Measurements from ENCODE around the gene HAPLN3. TPM values are rescaled to one million over a fixed set of nuclear protein-coding genes. Genes with fewer than 3 reads are reported as not detected.

Gene HAPLN3
- total RNA-seq, 2 experiments from 2014 or later = 75.7 to 79.0 TPM

GRCh38 chr15:88873786-88874185 lies 21.6 kb downstream of the HAPLN3 start:
- no peak for DNase-seq
- Mint-ChIP-seq H3K36me3 (ENCODE audit: low read depth) (peaks cover 13% of the 10 kb centered on the region), H3K9me3 (ENCODE audit: insufficient read depth) (no peaks in the 10 kb centered on the region), H3K27ac (no peak overlapping the region), H3K4me3 (no peak overlapping the region), H3K4me1 (ENCODE audit: low read depth) (no peaks in the 10 kb centered on the region), H3K27me3 (ENCODE audit: low read depth) (no peaks in the 10 kb centered on the region)
- ChIA-PET CTCF (no interaction called here), POLR2A (no interaction called here)
- ATAC-seq = no peak

GRCh38 chr15:88872706-88873105 lies 22.6 kb downstream of the HAPLN3 start:
- Mint-ChIP-seq H3K36me3 (ENCODE audit: low read depth) (peaks cover 11% of the 10 kb centered on the region), H3K9me3 (ENCODE audit: insufficient read depth) (no peaks in the 10 kb centered on the region), H3K4me1 (ENCODE audit: low read depth) (no peaks in the 10 kb centered on the region), H3K27ac (no peak overlapping the region), H3K4me3 (no peak overlapping the region), H3K27me3 (ENCODE audit: low read depth) (no peaks in the 10 kb centered on the region)
- CTCF ChIA-PET = no interaction called here
- DNase-seq (no peak), ATAC-seq (no peak)
- POLR2A ChIA-PET = interaction anchor here (1.1 kb wide), 1 partner anchor 20 kb away, joined by 4 read pairs; no protein-coding TSS in a partner anchor

- Mint-ChIP-seq H3K27me3 (ENCODE audit: low read depth) (no peaks in the 10 kb centered on the region), H3K4me1 (ENCODE audit: low read depth) (no peaks in the 10 kb centered on the region), H3K9me3 (ENCODE audit: insufficient read depth) (no peaks in the 10 kb centered on the region), H3K4me3 (no peak overlapping the region), H3K36me3 (ENCODE audit: low read depth) (peaks cover 11% of the 10 kb centered on the region), H3K27ac (no peak overlapping the region)
- DNase-seq (no peak), ATAC-seq (no peak)
- ChIA-PET CTCF (no interaction called here), POLR2A (interaction anchor here (1.1 kb wide), 1 partner anchor 21 kb away, joined by 4 read pairs; no protein-coding TSS in a partner anchor)
Observed at GRCh38 chr15:88872106-88872505, 23.2 kb downstream of the HAPLN3 start.

GRCh38 chr15:88871313-88871712 lies 24.0 kb downstream of the HAPLN3 start:
- Mint-ChIP-seq H3K4me3 (no peak overlapping the region), H3K27me3 (ENCODE audit: low read depth) (no peaks in the 10 kb centered on the region), H3K4me1 (ENCODE audit: low read depth) (no peaks in the 10 kb centered on the region), H3K36me3 (ENCODE audit: low read depth) (peaks cover 7% of the 10 kb centered on the region), H3K9me3 (ENCODE audit: insufficient read depth) (no peaks in the 10 kb centered on the region), H3K27ac (no peak overlapping the region)
- ChIA-PET POLR2A (no interaction called here), CTCF (interaction anchor here (1.3 kb wide), 1 partner anchor 335 kb away, joined by 4 read pairs; no protein-coding TSS in a partner anchor)
- DNase-seq (no peak), ATAC-seq (no peak)

GRCh38 chr15:88866295-88866881 lies 29.0 kb downstream of the HAPLN3 start:
- no peak for ATAC-seq
- Mint-ChIP-seq H3K27me3 (ENCODE audit: low read depth) (no peaks in the 10 kb centered on the region), H3K4me3 (no peak overlapping the region), H3K36me3 (ENCODE audit: low read depth) (no peaks in the 10 kb centered on the region), H3K27ac (no peak overlapping the region), H3K9me3 (ENCODE audit: insufficient read depth) (no peaks in the 10 kb centered on the region), H3K4me1 (ENCODE audit: low read depth) (no peaks in the 10 kb centered on the region)
- ChIA-PET POLR2A (no interaction called here), CTCF (no interaction called here)
- no peak for DNase-seq

GRCh38 chr15:88865498-88866099 lies 29.7 kb downstream of the HAPLN3 start:
- Mint-ChIP-seq H3K9me3 (ENCODE audit: insufficient read depth) (no peaks in the 10 kb centered on the region), H3K4me3 (no peak overlapping the region), H3K27me3 (ENCODE audit: low read depth) (no peaks in the 10 kb centered on the region), H3K27ac (no peak overlapping the region), H3K4me1 (ENCODE audit: low read depth) (no peaks in the 10 kb centered on the region), H3K36me3 (ENCODE audit: low read depth) (no peaks in the 10 kb centered on the region)
- ATAC-seq = no peak
- ChIA-PET POLR2A (no interaction called here), CTCF (no interaction called here)
- no peak for DNase-seq

- no peaks in the 10 kb centered on the region for H3K9me3 Mint-ChIP-seq (ENCODE audit: insufficient read depth)
- H3K36me3 Mint-ChIP-seq (ENCODE audit: low read depth) = no peaks in the 10 kb centered on the region
- no peak overlapping the region for H3K4me3 Mint-ChIP-seq
- no peak for DNase-seq
- CTCF ChIA-PET = interaction anchor here (1.0 kb wide), 1 partner anchor 193 kb away, joined by 3 read pairs; no protein-coding TSS in a partner anchor
- H3K27ac Mint-ChIP-seq = no peak overlapping the region
- ATAC-seq = no peak
- POLR2A ChIA-PET = no interaction called here
- no peaks in the 10 kb centered on the region for H3K4me1 Mint-ChIP-seq (ENCODE audit: low read depth)
- no peaks in the 10 kb centered on the region for H3K27me3 Mint-ChIP-seq (ENCODE audit: low read depth)
Observed at GRCh38 chr15:88864861-88865497, 30.4 kb downstream of the HAPLN3 start.

GRCh38 chr15:88863412-88863811 lies 31.9 kb downstream of the HAPLN3 start:
- CTCF ChIA-PET = interaction anchor here (0.6 kb wide), 1 partner anchor 15 kb away, joined by 3 read pairs; no protein-coding TSS in a partner anchor
- Mint-ChIP-seq H3K4me3 (no peak overlapping the region), H3K36me3 (ENCODE audit: low read depth) (no peaks in the 10 kb centered on the region), H3K27me3 (ENCODE audit: low read depth) (no peaks in the 10 kb centered on the region), H3K4me1 (ENCODE audit: low read depth) (no peaks in the 10 kb centered on the region), H3K27ac (no peak overlapping the region), H3K9me3 (ENCODE audit: insufficient read depth) (no peaks in the 10 kb centered on the region)
- no peak for DNase-seq
- POLR2A ChIA-PET = no interaction called here
- no peak for ATAC-seq

- CTCF ChIA-PET = no interaction called here
- DNase-seq (no peak), ATAC-seq (no peak)
- Mint-ChIP-seq H3K9me3 (ENCODE audit: insufficient read depth) (no peaks in the 10 kb centered on the region), H3K4me1 (ENCODE audit: low read depth) (no peaks in the 10 kb centered on the region), H3K4me3 (no peak overlapping the region), H3K36me3 (ENCODE audit: low read depth) (no peaks in the 10 kb centered on the region), H3K27ac (no peak overlapping the region), H3K27me3 (ENCODE audit: low read depth) (no peaks in the 10 kb centered on the region)
- POLR2A ChIA-PET = no interaction called here
Observed at GRCh38 chr15:88860212-88860611, 35.1 kb downstream of the HAPLN3 start.

- ATAC-seq (no peak), DNase-seq (no peak)
- ChIA-PET POLR2A (no interaction called here), CTCF (no interaction called here)
- peaks cover 2% of the 10 kb centered on the region for H3K9me3 Mint-ChIP-seq (ENCODE audit: insufficient read depth)
- H3K4me3 Mint-ChIP-seq = no peak overlapping the region
- H3K27me3 Mint-ChIP-seq (ENCODE audit: low read depth) = peaks cover 2% of the 10 kb centered on the region
- no peaks in the 10 kb centered on the region for H3K4me1 Mint-ChIP-seq (ENCODE audit: low read depth)
- H3K27ac Mint-ChIP-seq = no peak overlapping the region
- no peaks in the 10 kb centered on the region for H3K36me3 Mint-ChIP-seq (ENCODE audit: low read depth)
Observed at GRCh38 chr15:88859550-88859949, 35.8 kb downstream of the HAPLN3 start.

GRCh38 chr15:88858934-88859333 lies 36.4 kb downstream of the HAPLN3 start:
- CTCF ChIA-PET = no interaction called here
- no peak overlapping the region for H3K4me3 Mint-ChIP-seq

GRCh38 chr15:88852476-88852875 lies 42.9 kb downstream of the HAPLN3 start:
- Mint-ChIP-seq H3K4me1 (ENCODE audit: low read depth) (no peaks in the 10 kb centered on the region), H3K9me3 (ENCODE audit: insufficient read depth) (peaks cover 7% of the 10 kb centered on the region), H3K36me3 (ENCODE audit: low read depth) (no peaks in the 10 kb centered on the region), H3K4me3 (no peak overlapping the region), H3K27ac (no peak overlapping the region), H3K27me3 (ENCODE audit: low read depth) (peaks cover 3% of the 10 kb centered on the region)
- ATAC-seq (no peak), DNase-seq (no peak)
- ChIA-PET POLR2A (no interaction called here), CTCF (no interaction called here)

More at GRCh38 chr15:88858934-88859333, 36.4 kb downstream of the HAPLN3 start:
- peaks cover 3% of the 10 kb centered on the region for H3K27me3 Mint-ChIP-seq (ENCODE audit: low read depth)
- H3K27ac Mint-ChIP-seq = no peak overlapping the region
- no peaks in the 10 kb centered on the region for H3K4me1 Mint-ChIP-seq (ENCODE audit: low read depth)
- ATAC-seq = no peak
- no peaks in the 10 kb centered on the region for H3K36me3 Mint-ChIP-seq (ENCODE audit: low read depth)
- DNase-seq = no peak
- POLR2A ChIA-PET = no interaction called here
- peaks cover 4% of the 10 kb centered on the region for H3K9me3 Mint-ChIP-seq (ENCODE audit: insufficient read depth)

Data from activated CD8-positive, alpha-beta T cell treated with anti-CD3 and anti-CD28 coated beads, Interleukin-2, amount 10 ng/mL, durations not matched to agents 7 days and 5 days (primary cell).